ENCODE measurements around the gene RUNDC3A.

RUNDC3A gene

DNA sequence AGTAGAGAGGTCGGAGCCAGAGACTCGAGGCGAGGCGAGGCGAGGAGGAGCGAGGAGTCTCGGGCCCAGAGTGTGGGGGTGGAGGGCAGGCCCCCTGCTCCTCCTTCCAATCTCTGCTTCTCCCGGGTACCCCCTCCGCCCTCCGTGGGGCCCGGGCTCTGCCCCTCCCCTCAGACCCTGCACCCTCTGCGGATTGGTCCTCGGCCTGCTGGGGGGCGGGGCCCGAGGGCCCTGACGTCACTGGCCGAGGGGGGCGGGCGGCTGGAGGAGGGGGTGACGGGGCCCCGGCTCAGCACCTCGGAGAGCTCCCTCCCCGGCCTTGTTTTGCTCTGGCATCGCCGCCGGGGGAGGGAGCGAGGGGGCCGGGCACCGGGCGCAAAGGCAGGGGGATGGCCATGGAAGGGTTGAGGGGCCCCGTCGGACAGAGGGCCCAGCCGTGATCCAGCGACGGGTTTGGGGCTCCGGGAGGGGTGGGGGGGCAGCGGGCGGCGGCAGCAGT is at the start of gene RUNDC3A:
TSS of gene RUNDC3A (plus strand) at position 282 of the 499 bp plus-strand sequence. CDS start 232 bp downstream, outside the sequence.
- DNase-seq (ENCODE audit: low read depth in 1 of 2, low spot score in 1 of 2): peak; percentile 69 to 75

DNA sequence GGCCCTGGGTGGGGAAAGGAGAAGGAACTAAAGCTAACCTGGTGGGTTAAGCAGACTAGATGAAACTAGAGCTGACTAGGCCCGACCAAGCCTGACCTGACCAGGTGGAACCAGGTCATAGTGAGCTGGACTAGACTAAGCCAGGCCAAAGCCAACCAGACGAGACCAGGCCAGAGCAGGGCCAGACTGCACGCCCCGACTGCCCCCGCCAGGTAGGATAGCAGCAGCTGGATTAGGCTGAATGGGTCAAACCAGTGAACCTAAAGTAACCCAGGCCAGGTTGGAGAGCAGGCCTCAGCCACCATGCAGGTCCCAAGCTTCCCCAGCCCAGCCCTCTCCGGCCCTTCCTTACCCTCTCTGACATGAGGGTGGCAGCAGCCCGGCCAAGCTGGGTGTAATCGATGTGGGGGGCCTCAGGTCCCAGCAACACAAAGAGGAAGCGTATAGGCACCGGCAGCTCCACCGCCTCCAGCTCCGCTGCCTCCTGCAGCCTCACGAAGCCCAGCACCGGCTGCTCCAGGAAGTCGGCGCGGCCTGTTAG is 49.5 kb upstream of the RUNDC3A start:
- DNase-seq (ENCODE audit: low read depth in 1 of 2, low spot score in 1 of 2): no peak

DNA sequence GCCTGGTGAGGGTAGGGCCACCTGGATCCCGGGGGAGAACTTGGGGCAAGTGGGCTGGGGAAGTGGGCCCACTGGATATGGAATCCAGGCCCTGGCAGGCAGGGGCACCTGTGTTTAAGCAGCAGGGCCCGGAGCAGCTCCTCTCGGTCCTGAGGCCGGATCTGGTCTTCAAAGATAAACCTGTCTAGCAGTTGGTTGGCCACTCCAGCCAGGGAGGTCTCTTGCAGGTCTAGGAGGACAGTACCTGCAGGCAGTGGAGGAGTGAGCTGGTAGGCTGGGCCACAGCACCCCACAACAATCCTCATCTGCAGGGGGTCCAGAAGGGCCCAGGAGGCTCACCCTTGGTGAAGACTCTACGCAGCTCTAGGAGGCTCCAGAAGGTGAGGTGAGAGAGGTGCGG is 48.1 kb upstream of the RUNDC3A start:
- no peak for DNase-seq (ENCODE audit: low read depth in 1 of 2, low spot score in 1 of 2)

DNA sequence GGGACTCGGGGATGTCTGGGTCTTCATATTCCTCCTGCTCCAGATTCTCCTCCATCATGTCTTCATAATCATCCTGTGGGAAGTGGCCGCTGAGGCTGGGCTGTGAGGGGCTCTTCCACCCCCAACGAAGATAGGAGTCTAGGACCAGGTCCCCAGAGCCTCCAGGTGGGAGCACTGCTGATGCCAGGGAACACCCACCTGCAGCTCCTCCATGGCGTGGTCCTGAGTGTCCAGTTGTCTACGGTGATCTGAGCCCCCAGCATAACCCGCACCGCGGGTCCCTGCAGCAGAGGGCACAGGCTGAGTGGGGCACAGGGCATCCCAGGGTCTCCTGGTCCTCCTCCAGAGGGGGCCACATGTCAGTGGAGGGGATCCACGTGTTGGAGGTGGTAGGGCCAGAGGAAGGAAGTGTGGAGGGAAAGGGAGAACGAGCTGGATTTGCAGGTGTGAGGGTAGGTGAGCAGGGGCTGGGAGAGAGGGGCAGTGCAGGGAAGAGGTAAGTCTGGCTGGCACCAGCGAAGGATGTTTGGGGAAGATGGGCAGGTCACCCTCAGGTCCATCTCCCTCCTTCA is 45.7 kb upstream of the RUNDC3A start:
- no peak for DNase-seq (ENCODE audit: low read depth in 1 of 2, low spot score in 1 of 2)

DNA sequence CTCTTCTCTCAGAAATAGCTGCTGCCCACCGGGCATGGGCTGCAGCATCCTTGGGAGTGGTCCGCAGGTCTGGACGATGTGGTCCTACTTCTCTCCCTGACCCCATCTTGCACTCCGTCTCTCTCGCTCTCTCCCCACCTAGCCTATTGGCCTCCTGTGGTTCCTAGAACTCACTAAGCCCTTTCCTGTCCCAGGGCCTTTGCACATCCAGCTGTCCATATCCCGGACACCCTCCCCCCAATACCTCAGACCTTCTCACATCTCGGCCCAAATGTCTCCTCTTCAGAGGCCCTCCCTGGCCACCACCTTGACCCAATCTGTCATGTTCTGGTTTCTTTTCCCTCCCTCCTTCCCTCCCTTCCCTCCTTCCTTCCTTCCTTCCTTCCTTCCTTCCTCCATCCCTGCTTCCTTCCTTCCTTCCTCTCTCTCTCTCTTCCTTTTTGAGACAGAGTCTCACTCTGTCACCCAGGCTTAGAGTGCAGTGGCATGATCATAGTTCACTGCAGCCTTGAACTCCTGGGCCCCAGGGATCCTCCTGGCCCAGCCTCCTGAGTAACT is 45.0 kb upstream of the RUNDC3A start:
- DNase-seq (ENCODE audit: low read depth in 1 of 2, low spot score in 1 of 2): no peak

DNA sequence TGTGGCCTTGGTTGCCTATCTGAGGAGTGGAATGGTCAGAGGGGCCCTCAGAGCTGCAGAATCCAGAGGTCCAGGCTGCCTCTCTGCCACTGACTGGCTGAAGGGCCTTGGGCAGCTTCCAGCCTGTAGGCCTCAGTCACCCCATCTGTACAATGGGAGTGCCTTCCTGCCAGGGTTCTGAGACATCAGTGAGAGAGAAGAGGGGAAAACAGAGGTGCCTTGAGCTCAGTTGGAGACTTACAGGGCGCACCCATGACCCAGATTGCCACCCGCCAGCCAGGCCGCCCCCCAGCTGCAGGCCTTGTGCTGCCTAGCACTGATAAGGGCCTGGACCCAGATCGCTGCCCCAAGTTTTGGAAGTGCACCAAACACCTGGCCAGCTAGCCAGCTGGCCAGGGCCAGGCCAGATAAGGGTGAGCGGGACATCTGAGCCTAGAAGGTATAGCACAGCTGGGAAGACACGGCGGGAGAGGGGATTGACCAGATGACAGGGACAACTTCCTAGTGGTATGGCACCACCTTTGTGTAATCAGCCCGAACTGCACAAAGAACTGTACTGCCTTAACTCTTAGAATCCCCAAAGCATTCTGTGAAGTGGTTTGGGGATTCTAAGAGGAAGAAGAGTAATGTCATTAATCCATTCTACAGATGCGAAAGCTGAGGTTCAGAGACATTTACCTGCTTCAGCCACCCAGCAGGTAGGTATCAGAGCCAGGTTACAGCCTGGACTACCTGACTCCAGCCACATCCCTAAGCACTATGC is 41.8 kb upstream of the RUNDC3A start:
- DNase-seq (ENCODE audit: low read depth in 1 of 2, low spot score in 1 of 2): no peak

DNA sequence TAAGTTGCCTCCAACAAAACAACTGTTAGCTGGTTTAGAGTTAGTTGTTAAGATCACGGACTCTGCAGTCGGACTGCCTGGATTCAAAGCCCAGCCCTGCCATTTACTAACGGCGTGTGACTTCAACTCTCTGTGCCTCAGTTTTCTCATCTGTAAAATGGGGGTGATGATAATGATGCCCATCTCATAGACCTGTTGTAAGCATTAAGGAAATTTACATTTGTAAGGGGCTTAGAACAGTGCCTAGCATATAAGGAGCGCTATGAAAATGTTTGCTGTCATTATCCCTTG is 41.3 kb upstream of the RUNDC3A start:
- DNase-seq (ENCODE audit: low read depth in 1 of 2, low spot score in 1 of 2): no peak

DNA sequence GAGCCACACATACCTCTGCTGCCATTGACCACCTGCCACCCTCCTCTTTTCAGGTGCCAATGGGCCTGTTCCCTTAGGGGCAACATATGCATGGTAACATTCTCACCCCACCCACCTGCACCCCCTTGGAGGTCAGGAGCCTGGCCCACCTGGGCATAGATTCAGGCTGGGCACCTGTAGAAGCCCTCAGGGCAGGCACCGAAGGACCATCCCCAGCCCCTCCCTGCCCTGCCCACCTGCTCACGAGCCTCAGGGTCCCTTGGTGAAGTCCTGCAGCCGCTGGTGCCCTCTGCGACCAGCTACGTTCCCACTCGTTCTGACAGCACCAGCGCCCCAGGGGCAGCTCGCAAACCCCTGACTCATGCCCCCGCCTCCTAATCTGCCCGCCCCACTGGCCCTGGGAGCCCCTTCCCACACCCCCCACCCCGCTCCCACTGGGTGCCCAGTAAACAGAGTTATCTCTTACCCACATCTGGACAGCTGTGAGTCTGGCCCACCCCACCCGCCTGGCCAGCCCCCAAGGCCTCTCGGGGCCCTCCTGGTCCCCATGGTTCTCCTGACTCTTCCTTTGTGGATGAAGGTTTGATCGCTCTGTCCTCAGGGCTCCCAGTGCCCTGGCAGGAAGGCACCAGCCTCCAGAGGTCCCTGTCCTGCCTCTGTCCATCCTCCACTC is 40.4 kb upstream of the RUNDC3A start, which contains the start of gene SLC4A1:
TSS of gene SLC4A1 (minus strand) at position 318 of the 673 bp plus-strand sequence. CDS start 5,269 bp downstream, outside the sequence.
- no peak for DNase-seq (ENCODE audit: low read depth in 1 of 2, low spot score in 1 of 2)

DNA sequence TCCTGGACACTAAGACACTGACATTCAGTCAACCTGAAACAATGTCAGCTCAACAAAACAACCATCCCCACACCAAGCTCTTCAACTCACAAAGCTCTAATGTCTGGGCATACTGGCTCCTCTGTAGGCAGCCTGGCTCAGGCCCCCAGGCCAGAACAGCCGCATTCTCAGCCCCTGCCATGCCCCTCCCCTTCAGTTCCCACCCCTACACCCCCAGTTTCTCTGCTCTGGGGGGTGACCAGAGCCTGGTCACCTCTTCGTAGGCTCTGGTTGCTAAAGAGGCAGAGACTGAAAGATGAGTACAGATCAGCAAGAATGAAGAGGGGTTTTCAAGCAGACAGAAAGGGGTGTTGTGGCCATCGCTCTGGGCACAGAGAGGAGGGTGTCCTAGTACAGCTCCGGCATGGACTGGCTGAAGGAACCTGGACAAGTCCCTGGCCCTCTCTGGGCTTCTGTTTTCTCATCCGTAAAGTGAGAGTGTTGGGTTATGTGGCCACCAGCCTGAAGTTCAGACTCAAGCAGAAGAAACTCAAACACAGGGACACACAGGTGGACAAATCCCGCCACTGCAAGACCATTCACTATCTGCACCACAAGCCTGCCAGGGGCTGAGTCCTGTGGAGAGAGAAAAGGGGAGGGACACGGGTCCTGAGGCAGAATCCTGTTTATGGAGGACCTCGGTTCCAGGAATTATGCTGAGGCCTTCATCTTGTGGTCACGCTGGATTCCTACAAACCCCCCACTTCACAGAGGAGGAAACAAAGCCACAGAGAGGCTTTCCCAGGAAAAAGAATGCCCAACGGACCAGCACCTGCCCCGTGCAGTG is 39.5 kb upstream of the RUNDC3A start:
- no peak for DNase-seq (ENCODE audit: low read depth in 1 of 2, low spot score in 1 of 2)

DNA sequence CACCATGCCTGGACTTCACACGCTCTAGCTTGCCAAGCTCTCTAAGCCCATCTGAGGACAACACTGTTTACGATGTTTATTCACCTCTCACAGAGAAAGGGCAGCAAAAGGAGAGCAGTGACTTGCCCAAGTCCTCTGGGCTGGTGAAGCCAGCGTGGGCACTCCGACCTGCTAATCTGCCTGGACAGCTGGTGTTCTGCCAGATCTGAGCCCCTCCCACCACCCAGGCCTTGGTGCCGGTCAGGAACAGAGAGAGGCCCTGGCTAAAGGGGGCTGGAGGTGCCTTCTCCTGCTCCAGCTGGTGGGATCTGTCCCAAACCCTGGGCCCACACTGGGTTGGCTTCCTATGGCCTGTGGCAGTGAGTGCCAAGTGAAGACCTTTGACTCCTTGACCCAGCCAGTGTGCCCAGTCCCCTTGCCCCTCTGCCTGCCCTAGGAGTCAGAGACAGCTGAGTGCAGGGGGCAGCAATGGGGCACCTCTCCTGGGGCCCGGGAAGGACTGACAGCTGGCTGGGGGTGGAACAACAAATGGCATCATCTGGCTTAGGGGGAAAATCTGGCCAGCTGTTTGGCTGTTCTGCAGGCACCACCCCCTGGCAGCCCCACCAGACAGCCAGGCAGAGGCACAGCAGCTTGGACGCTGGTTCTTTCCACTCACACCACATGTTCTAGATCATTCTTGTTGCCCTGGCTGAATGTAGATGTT is 38.7 kb upstream of the RUNDC3A start:
- no peak for DNase-seq (ENCODE audit: low read depth in 1 of 2, low spot score in 1 of 2)

DNA sequence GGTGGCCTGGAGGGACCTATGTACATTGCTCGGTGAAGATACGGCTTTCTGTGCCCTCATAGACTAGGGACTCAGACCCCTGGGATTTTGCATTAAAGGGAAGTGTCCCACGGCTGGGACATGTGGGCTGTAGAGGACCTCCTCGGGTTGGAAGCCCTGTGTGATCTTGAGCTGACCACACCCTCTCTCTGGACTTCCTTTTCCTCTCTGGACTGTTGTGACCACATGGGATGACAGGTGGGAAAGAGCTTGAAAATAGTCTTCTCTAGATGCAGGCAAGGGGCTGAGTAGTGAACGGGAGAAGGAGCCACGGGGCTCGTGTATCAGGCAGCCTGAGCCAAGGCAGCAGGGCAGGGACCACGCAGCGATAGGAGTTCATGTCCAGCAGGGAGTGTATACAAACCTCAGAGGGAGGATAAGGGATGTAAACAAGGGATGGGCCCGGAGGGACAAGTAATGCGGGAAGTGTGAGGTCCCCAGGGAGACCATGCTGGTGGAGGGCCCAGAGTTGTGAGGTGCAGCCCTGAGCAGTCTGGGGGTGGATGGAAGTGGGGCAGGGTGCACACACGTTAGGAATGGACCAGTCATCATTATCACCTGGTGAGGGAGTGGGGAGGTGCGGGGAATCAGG is 36.0 kb upstream of the RUNDC3A start:
- DNase-seq (ENCODE audit: low read depth in 1 of 2, low spot score in 1 of 2): no peak

DNA sequence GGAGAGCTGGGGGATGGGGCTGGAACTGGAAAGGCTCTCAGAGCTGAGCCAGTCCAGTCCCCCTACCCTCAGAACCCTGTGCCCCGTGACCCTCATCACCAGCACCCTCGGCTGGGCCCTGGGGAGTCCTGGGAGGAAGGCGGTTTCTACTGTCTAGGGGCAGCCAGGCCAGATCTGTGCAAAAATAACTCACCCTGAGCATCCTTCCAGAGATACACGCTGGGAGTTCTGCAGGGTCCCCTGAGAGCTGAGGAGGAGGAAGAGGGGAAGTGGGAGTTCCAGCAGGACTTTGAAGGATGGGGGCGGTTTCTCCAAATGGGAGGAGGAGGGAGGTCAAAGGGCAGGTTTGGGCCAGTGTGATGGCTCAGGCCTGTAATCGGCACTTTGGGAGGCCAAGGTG is 35.4 kb upstream of the RUNDC3A start:
- no peak for DNase-seq (ENCODE audit: low read depth in 1 of 2, low spot score in 1 of 2)

DNA sequence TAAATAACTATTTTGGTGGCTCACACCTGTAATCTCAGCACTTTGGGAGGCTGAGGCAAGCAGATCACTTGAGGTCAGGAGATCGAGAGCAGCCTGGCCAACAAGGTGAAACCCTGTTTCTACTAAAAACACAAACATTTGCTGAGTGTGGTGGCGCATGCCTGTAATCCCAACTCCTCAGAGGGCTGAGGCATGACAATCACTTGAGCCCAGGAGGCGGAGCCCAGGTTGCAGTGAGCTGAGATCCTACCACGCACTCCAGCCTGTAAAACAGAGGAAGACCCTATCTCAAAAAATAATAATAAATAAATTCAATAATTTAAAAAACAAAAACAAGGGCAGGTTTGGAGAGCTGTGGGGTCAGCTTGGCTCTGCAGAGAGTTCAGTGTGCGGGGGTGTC is 34.8 kb upstream of the RUNDC3A start:
- no peak for DNase-seq (ENCODE audit: low read depth in 1 of 2, low spot score in 1 of 2)

DNA sequence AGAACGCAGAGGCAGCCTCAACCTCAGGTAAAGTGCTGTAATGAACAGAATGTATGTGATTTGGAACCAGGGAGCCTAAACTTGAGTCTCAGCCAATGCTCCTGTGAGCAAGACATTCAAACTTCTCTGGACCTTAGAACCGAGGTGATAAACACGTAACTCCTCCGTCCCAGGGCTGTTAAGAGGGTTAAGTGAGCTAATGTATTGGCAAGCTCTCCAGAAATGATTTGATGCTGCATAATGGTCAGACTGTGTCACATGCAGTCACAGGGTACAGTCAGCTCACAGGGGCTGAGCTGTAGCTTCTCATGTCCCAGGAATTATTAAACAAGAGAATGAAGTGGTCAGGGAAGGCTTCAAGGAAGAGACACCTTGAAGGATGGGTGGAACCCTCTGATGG is 30.4 kb upstream of the RUNDC3A start:
- no peak for DNase-seq (ENCODE audit: low read depth in 1 of 2, low spot score in 1 of 2)

DNA sequence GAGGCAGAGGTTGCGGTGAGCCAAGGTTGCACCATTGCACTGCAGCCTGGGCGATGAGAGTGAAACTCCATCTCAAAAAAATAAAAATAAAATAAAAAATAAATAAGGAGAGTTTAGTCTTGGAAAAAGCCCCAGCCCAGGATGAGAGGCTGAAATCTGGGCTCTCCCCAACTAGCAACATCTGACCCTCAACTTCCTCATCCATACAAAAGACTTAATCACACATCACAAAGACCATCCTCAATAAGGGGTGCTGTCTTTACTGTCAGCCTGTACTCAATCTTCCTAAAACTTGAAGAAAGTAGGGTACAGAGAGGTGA is 29.1 kb upstream of the RUNDC3A start:
- no peak for DNase-seq (ENCODE audit: low read depth in 1 of 2, low spot score in 1 of 2)

DNA sequence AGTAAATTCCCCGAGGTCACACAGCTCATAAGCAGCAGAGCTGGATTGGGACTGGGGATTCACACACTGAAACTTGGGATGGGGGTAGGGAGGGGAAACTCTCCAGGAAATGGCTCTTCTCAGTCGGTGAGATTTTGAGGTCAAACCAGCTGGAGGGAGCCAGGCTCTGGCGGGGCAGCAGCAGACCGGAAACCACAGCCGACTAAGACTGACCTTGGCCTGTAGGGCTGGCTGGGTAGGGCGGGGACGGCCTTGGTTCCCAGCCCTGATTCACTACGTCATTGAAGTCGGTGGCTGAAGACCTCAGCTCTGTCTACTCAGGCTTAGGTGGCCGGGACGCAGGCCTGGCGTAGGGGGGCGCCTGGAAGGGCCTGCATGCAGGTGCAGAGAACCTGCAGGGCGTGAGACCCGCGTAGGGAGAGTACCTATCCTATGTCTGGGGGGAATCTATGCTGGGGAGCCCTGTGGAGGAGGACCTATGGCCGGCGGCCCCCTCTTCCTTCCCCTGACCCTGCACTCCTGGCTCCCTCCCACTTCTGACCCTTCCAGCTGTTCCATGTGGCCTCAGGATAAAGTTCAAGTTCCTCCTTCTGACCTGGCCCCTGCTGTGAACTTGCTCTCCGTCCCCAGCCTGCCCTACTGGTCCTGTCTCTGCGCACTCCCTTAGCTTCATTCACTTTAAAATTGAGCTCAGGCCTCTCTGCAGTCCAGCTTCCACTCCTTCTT is 28.6 kb upstream of the RUNDC3A start:
- DNase-seq (ENCODE audit: low read depth in 1 of 2, low spot score in 1 of 2): no peak

DNA sequence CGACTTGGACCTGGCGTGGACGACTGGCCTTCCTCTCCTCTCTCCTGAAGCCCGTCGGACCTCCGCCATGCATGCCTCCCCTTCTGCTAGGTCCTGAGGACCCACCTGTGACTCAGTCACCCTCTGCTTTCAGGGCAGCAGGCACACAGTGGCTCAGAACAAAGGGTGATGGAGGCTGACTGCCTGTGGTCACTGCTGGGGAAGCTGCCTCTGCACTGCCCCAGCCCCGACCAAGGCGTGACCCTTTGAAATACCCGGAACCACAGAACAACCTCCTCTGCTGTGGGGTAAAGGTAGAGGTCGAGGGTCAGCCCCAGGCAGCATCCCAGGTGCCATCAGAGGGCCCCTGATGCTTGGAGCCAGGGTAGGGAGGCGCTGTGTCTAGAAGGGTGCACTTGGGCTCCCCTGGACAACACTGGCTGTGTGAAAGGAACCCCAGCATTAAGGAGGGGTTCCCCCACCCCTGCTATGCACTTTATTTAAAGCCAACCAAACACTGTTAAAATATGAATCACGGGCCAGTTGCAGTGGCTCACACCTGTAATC is 27.9 kb upstream of the RUNDC3A start:
- DNase-seq (ENCODE audit: low read depth in 1 of 2, low spot score in 1 of 2): no peak

DNA sequence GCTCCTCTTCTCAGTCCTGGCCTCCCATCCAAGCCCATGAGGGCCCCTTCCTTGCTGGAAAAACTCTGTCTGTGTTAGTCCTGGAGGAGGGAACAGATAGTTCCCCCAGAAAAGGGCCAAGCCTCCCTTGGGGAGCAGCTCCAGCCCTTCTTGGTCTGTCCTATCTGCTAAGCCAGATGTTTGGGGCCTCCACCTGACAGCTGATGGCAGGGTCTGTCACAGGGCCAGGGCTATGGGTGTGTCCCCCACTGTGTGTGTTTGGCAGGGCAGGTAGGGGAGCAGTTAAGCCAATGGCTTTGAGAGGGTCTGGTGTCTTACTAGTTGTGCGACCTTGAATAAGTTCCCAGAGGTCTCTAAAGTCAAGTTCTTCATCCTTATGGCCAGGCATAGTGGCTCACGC is 26.8 kb upstream of the RUNDC3A start:
- no peak for DNase-seq (ENCODE audit: low read depth in 1 of 2, low spot score in 1 of 2)

DNA sequence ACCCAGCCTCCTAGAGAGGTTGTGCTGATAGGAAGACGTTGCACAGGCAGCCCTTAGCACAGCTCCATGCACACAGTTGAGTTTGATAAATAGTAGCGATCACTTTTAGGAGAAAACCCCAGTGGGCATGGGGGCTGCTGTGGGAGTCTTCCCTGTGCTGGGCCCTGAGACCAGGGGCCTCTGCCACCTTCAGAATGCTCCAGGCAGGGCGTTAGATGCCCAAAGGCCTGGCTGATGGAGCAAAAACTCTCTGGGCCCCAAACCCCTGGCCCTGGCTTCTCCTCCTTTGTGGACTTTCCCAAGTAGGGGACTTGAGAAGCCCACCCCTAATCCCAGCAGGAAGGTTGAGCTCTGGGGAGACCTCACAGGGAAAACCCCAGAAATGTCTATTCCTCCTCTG is 26.1 kb upstream of the RUNDC3A start:
- no peak for DNase-seq (ENCODE audit: low read depth in 1 of 2, low spot score in 1 of 2)
